GM18519 (cell line): ENCODE results near the gene XK.
"Not testable (repeated sequence)": the region's sequence is repeated elsewhere in the genome, so short reads cannot be mapped to it uniquely, and the experiment has no call there.

Experiments
- ATAC-seq: cut with Tn5 transposase; IDR thresholded peaks from one replicate; pipeline ENCODE4 v1.9.1; 2021; ENCODE audit warnings: mild to moderate bottlenecking, moderate library complexity; ENCODE audit not compliant: unreplicated experiment, low FRiP score

The XK gene, protein sequence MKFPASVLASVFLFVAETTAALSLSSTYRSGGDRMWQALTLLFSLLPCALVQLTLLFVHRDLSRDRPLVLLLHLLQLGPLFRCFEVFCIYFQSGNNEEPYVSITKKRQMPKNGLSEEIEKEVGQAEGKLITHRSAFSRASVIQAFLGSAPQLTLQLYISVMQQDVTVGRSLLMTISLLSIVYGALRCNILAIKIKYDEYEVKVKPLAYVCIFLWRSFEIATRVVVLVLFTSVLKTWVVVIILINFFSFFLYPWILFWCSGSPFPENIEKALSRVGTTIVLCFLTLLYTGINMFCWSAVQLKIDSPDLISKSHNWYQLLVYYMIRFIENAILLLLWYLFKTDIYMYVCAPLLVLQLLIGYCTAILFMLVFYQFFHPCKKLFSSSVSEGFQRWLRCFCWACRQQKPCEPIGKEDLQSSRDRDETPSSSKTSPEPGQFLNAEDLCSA

DNA sequence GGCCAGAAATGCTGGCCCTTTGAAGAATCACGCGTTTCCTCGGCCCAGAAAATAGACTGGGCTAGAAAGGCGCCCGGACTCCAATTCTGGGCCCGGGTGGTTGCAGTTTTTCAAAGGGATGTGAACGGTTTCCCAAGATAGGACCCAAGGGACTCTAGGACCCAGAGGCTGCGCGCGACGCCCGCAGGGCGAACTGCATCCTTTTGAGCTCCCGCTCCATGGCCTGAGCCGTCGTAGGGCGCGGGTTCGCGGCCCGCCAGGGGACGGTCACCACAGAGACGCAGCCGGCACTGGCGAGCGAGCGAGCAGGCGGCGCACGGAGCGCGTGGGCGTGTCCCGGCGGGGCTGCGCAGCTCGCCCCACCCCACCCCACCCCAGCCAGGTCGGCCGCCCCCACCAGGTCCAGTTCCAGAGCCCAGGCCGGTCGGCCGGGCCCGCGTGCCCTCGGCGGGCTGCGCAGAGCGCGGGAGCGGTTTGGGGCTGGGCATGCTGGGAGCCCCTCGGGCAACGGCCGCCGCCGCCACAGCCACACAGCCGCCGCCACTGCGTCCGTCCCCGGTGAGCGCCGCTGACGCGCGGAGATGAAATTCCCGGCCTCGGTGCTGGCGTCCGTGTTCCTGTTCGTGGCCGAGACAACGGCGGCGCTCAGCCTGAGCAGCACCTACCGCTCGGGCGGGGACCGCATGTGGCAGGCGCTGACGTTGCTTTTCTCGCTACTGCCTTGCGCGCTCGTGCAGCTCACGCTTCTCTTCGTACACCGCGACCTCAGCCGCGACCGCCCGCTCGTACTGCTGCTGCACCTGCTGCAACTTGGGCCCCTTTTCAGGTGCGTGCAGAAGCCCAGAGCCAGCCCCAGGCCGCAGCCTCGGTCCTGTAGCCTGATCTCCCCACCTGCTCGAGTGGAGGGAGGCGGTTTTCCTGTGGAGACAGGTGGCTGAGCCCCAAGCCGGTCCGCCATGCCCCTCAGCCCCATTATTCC lies at the start of gene XK:
Gene XK, plus strand, starts transcription at position 411 of the 979 bp plus-strand sequence. Its CDS starts 171 bp downstream, at position 582.
- peak; percentile 55 for ATAC-seq

DNA sequence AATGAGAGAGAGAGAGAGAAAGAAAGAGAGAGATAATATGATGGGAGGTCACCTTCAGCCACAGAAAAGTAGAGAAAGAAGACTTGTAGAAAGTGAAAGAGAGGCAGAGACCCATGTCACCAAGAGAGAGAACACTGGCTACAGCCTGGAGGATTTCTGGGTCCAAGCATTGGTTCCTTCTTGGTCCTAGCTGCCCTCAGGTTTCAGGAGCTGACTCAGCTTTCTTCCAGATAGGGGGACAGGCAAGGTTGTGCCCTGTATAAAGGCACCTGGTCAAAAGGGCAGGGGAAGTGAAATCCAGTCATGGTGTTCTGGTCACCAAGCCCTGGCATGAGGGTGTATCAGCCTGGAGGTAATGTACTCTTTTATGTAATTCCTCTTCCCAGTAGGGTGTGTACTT lies 47.5 kb upstream of the XK start:
- ATAC-seq = no peak

- ATAC-seq = no peak
Observed at GRCh38 chrX:37640142-37640541, 45.4 kb upstream of the XK start.

DNA sequence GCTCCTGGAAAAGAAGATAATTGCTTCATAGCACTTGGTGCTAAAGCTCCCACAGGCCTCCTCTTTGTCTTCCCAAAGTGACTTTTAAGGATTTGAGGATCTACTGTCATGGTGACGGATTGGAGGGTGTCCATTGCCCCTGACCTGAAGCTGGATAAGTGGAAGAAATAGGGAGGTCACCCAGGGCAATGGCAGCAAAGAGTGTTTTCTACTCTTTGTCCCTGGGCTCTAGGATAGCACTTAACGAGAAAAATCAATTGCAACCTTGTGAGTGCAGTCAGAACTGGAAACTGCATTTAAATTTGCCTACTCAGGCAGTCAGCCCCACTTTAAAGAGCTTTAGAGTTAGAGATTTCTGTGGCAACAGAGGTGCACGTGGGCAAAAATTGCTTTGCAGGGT lies 43.7 kb upstream of the XK start:
- ATAC-seq = no peak

DNA sequence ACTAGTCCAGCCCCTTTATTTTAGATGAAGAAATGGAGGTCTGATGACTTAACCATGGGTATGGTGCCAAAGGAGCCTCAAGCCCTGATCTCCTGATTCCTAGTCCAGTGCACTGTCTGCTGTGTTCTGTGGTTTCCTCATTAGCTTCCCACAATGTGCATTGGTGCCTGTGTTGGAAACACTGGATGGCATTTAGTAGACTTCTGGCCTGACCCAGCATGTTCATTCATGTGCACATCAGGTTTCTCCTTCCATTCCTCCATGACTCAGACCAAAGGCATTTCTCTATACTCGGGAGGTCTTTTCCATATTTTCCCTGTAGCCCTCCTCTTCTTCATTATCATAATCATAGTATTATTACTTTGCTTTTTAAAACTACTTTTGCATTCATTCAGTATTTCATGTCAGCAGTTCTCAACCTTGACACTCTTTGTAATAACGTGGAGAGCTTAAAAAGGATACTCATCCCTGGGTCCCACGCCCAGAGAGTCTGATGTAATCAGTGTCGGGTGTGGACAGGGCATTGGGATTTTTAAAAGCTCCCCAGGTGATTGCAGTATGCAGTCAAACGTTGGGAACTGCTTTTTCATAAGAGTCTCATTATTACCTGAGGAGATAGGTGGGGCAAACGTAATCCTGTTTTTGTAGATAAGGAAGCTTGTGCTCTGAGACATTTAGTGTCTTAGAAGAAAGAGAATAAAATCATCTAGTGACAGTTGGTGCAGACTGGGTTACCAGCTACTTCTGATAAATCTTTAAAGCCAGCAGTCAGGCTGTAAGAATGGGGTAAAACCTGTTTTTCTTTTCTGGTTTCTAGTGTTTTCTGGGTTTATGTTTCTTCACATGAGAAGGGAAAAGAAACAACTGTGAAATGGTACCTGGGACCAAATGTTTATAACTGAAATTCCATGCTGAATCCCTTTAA lies 40.9 kb upstream of the XK start:
- ATAC-seq = no peak

DNA sequence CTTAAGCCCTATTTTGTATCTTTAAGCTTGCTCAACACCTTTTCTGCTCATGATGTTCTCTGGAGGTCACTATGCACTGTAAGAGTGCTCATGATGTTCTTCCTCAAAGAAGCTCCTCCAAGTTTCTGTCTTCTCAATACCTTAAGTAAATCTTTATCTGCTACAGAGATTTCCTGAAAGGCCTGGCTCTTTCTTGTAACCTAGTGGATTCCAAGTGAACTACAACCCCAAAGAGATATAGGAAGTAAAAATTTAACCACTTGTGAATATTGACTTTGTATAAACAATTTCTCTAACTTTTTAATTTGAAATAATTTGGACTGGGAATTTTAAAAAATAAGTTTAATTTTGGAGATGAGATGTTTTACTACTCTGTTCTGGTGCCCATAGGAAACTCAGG lies 39.3 kb upstream of the XK start:
- no peak for ATAC-seq

DNA sequence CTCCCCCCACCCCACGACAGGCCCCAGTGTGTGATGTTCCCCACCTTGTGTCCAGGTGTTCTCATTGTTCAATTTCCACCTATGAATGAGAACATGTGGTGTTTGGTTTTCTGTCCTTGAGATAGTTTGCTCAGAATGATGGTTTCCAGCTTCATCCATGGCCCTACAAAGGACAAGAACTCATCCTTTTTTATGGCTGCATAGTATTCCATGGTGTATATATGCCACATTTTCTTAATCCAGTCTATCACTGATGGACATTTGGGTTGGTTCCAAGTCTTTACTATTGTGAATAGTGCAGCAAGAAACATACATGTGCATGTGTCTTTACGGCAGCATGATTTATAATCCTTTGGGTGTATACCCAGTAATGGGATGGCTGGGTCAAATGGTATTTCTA lies 34.7 kb upstream of the XK start:
- not testable (repeated sequence) for ATAC-seq

DNA sequence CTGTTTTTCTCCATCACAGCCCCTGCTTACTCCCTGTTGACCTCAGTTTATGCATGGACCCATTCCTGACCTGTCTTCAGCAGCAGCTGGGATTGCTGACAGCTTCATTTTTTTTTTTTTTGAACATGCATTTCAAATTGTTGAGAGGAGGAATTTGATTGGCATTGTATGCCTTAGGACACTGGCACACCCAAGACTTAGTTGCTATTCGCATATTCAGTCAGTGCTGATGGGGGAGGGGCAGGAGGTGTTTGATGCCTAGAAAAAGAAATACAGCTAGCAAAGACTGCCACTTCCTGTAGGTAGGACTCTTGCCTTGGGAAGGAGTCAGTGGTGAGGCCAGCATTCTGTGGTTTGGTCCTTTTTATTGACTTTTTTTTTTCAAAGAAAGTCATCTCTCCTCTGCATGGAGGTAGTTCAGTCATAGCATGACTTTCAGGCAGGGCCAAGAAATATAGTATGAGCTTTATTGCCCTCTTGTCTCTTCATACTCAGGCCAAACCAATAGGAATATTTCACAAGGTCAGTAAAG lies 33.6 kb upstream of the XK start:
- no peak for ATAC-seq

GRCh38 chrX:37652589-37653231 lies 32.9 kb upstream of the XK start:
- ATAC-seq = no peak

DNA sequence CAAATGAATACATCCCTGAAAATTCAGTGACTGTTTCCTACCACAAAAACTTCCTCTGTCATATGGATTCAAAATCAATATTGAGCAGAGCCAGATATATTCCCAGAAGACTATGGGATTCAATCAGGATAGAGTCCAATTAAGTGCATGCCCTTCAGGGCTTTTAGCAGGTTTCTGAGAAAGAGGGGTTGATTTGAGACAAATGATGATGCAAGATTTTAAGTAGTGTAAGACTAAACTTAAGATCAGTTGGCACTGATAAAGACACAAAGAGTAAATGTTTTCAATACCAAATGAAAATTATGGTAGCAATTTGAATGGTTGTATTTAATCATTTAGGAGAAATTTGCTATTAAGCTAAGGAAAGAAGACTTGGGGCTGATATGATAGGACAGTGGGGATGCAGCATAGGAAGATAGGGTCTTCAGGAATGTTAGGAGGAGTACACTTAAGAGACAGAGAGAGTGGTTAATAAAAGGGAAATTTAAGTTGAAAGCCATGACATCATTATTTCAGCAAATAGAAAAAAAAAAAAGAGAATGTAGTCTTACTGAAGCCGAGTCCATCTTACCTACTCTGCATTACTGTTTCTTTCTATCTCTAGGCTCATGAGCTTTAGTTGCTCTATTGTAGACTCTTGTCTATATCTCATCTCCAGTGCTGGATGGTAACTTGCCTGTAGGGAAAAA lies 32.0 kb upstream of the XK start:
- no peak for ATAC-seq

GRCh38 chrX:37658343-37659030 lies 27.1 kb upstream of the XK start:
- no peak for ATAC-seq

GRCh38 chrX:37659047-37659446 lies 26.5 kb upstream of the XK start:
- no peak for ATAC-seq

GRCh38 chrX:37662181-37662580 lies 23.4 kb upstream of the XK start:
- no peak for ATAC-seq

DNA sequence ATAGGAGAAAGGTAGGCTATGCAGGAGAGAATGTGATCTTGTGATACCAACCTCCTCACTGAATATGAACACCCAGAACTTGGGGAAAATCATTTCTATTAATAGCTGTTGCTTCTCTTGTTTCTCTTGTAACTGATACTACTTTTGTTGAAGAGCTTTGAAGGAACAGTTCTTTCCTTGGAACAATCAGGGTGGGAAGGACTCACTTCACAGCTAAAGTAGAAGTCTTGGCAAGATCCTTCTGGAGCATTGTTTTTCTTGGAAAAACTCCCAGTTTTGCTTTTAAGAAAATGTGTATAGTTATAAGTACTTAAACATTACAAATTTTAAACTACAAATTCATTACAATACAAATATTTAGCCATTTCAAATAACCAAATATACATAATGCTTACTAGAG lies 19.1 kb upstream of the XK start:
- ATAC-seq = no peak

DNA sequence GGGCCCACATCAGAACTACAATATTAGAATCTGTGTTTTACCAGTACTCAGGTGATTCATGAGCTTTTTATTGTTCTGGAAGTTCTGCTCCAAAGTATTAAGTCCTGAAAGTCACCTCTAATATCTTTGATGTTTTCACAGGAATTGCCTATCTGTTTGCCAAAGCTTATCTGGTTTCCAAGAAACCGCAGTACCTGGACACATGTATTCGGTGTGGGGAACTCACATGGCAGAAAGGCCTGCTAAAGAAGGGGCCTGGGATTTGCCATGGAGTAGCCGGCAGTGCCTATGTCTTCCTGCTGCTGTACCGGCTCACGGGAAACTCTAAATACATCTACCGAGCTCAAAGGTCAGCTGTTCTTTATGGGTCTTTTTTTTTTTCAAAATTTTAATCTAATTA lies 18.4 kb upstream of the XK start:
- ATAC-seq = no peak

GRCh38 chrX:37672563-37672962 lies 13.0 kb upstream of the XK start:
- no peak for ATAC-seq

DNA sequence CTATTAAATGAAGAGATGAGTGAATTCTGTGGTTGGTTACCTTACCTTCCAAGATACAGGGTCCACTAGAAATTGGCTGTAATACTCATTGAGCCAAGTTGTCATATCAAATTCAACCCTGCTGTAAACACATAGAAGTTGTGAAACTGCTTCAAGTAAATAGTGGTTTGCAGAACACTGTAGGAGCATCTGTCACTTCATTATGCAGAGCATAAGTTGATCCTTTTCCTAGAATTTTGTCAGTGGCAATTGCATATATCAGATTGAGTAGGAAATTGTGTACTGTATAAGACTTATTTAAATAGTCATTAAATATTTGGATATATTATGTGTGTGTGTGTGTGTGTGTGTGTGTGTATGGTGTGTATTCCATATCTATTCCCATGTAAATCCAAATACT lies 8.8 kb upstream of the XK start:
- ATAC-seq = no peak

GRCh38 chrX:37677243-37677642 lies 8.3 kb upstream of the XK start:
- ATAC-seq = no peak
